PC-9 (cell line): Measurements from ENCODE around the gene TUBGCP4.

Source experiments
- EZH2 ChIP-seq: fragments of 200-600 bp; sonication (generic); IDR thresholded peaks from 2 replicates; pipeline ENCODE4 v1.8.0; 2017; ENCODE audit warnings: antibody characterized with exemption, low read depth
- TF ChIP-seq, protein P1 (sequence below): fragments of 200-600 bp; sonication (generic); conservative IDR thresholded peaks from 2 replicates; pipeline ENCODE4 v1.6.1; 2017; ENCODE audit warnings: mixed run types, antibody characterized with exemption, mild to moderate bottlenecking, moderate library complexity

DNA sequence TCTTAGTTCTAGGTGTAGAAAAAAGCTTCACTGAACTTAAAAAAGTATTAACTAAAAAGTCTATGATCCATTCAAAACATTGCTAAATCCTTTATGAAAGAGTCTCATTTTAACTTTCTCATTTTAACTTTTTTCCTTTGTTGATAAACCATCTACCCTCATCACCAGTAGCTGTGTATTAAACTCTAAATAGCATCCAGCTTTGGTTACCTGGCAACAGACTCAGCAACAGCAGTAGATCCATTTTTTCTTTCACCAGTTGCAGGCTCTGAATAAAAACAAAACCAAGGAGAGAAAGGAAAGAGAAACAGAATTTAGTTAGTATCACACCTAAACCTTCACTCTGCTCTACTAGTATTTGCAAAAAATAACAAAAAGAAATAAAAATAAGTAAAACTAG is 70.4 kb downstream of the TUBGCP4 start:
- TF ChIP-seq, protein P1, sequence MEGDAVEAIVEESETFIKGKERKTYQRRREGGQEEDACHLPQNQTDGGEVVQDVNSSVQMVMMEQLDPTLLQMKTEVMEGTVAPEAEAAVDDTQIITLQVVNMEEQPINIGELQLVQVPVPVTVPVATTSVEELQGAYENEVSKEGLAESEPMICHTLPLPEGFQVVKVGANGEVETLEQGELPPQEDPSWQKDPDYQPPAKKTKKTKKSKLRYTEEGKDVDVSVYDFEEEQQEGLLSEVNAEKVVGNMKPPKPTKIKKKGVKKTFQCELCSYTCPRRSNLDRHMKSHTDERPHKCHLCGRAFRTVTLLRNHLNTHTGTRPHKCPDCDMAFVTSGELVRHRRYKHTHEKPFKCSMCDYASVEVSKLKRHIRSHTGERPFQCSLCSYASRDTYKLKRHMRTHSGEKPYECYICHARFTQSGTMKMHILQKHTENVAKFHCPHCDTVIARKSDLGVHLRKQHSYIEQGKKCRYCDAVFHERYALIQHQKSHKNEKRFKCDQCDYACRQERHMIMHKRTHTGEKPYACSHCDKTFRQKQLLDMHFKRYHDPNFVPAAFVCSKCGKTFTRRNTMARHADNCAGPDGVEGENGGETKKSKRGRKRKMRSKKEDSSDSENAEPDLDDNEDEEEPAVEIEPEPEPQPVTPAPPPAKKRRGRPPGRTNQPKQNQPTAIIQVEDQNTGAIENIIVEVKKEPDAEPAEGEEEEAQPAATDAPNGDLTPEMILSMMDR: no peak
- no peak for TF ChIP-seq EZH2
